Endothelial cell (in vitro differentiated cells): ENCODE results near the gene OR1B1. TPM values are rescaled to one million over a fixed set of nuclear protein-coding genes. Genes with fewer than 3 reads are reported as not detected.
"Not testable (repeated sequence)": the region's sequence is repeated elsewhere in the genome, so short reads cannot be mapped to it uniquely, and the experiment has no call there.

Experiments used
- DNase-seq: peaks from one replicate; pipeline ENCODE4 v3.0.0; 2021; ENCODE audit warnings: low spot score
- H3K27ac Mint-ChIP-seq: one replicate; pipeline ENCODE4 v1.8.0; 2021; ENCODE audit warnings: mixed read lengths, inconsistent platforms; ENCODE audit not compliant: unreplicated experiment
- H3K27me3 Mint-ChIP-seq: one replicate; pipeline ENCODE4 v1.8.0; 2021; ENCODE audit warnings: mild to moderate bottlenecking, moderate library complexity, mixed read lengths, inconsistent platforms; ENCODE audit not compliant: unreplicated experiment
- H3K36me3 Mint-ChIP-seq: one replicate; pipeline ENCODE4 v1.8.0; 2021; ENCODE audit warnings: mild to moderate bottlenecking, low read depth, mixed read lengths, inconsistent platforms; ENCODE audit not compliant: unreplicated experiment
- H3K4me1 Mint-ChIP-seq: one replicate; pipeline ENCODE4 v1.8.0; 2021; ENCODE audit warnings: mild to moderate bottlenecking, mixed read lengths, inconsistent platforms; ENCODE audit not compliant: unreplicated experiment
- H3K4me3 Mint-ChIP-seq: one replicate; pipeline ENCODE4 v1.8.0; 2021; ENCODE audit warnings: mild to moderate bottlenecking, mixed read lengths, inconsistent platforms; ENCODE audit not compliant: unreplicated experiment
- H3K9me3 Mint-ChIP-seq: one replicate; pipeline ENCODE4 v1.8.0; 2021; ENCODE audit warnings: mixed read lengths, inconsistent platforms; ENCODE audit not compliant: unreplicated experiment
- CTCF ChIP-seq: fragments of 200-600 bp; sonication (generic); IDR thresholded peaks from one replicate; pipeline ENCODE4 v1.5.0; 2021; ENCODE audit warnings: antibody characterized with exemption; ENCODE audit not compliant: unreplicated experiment
- total RNA-seq: library from RNA; stranded (reverse); fragmentation: NEBNext Ultra II Directional; extraction: Animal tissue kit (Norgen Biotek cat#: 25700); gene quantifications from one replicate; pipeline ENCODE4 v1.2.1, GENCODE V29; 2021; ENCODE audit not compliant: unreplicated experiment

The OR1B1 gene
- total RNA-seq, 1 donor from 2014 or later = not detected

- Mint-ChIP-seq H3K27me3 (peaks cover 3% of the 10 kb centered on the region), H3K4me3 (no peak overlapping the region), H3K27ac (no peak overlapping the region), H3K9me3 (peaks cover 35% of the 10 kb centered on the region), H3K4me1 (no peaks in the 10 kb centered on the region), H3K36me3 (peaks cover 9% of the 10 kb centered on the region)
- TF ChIP-seq CTCF = no peak
- no peak for DNase-seq
Measured at GRCh38 chr9:122606587-122606986, 50.8 kb downstream of the OR1B1 start.

GRCh38 chr9:122605691-122606090 is 51.7 kb downstream of the OR1B1 start:
- TF ChIP-seq CTCF = no peak
- Mint-ChIP-seq H3K27me3 (peaks cover 3% of the 10 kb centered on the region), H3K4me3 (no peak overlapping the region), H3K36me3 (peaks cover 9% of the 10 kb centered on the region), H3K27ac (no peak overlapping the region), H3K9me3 (peaks cover 29% of the 10 kb centered on the region), H3K4me1 (no peaks in the 10 kb centered on the region)
- no peak for DNase-seq

- H3K27me3 Mint-ChIP-seq, DNase-seq, H3K36me3 Mint-ChIP-seq, H3K4me1 Mint-ChIP-seq, H3K4me3 Mint-ChIP-seq, H3K9me3 Mint-ChIP-seq, H3K27ac Mint-ChIP-seq: not testable (repeated sequence)
Measured at GRCh38 chr9:122583284-122583683, 74.1 kb downstream of the OR1B1 start, which contains the start of gene OR1L8. TSS of gene OR1L8 (minus strand) at chr9:122583384. CDS start at chr9:122568477, 14,907 bp downstream.

DNA sequence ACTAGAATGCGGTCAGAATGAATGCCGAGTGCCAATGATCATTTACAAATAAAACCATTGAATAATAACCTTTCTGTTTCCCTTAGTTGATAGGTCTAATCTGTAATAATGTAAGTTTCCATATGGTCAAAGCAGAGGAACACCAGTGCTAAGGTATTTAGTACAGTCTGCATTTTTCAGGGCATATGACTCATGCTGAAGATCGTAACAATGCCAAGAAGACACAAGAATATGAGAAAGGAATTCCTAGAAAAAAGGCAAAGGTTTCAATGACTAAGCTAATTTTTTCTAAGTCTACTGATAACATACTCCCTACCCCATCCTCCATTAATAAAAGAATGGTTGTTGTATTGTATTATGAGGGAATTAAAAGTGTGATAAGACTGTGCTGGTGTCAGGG is 77.1 kb downstream of the OR1B1 start:
- H3K27ac Mint-ChIP-seq = no peak overlapping the region
- H3K27me3 Mint-ChIP-seq = no peaks in the 10 kb centered on the region
- no peaks in the 10 kb centered on the region for H3K36me3 Mint-ChIP-seq
- no peaks in the 10 kb centered on the region for H3K9me3 Mint-ChIP-seq
- no peak overlapping the region for H3K4me3 Mint-ChIP-seq
- no peak for TF ChIP-seq CTCF
- H3K4me1 Mint-ChIP-seq = no peaks in the 10 kb centered on the region
- DNase-seq = no peak

GRCh38 chr9:122579874-122580273 is 77.6 kb downstream of the OR1B1 start:
- no peak for DNase-seq
- Mint-ChIP-seq H3K4me1 (no peaks in the 10 kb centered on the region), H3K36me3 (no peaks in the 10 kb centered on the region), H3K4me3 (no peak overlapping the region), H3K9me3 (no peaks in the 10 kb centered on the region), H3K27ac (no peak overlapping the region), H3K27me3 (no peaks in the 10 kb centered on the region)
- TF ChIP-seq CTCF = no peak

Other genes with a start within 250 kb of the OR1B1 start
- gene OR1J1, start 179.7 kb downstream of the OR1B1 start, total RNA-seq = not detected
- gene OR1J2, start 146.8 kb downstream of the OR1B1 start, total RNA-seq = not detected
- not detected for gene OR1J4, start 138.5 kb downstream of the OR1B1 start, total RNA-seq
- gene OR1N1, start 130.3 kb downstream of the OR1B1 start, total RNA-seq = not detected
- not detected for gene OR1N2, start 104.5 kb downstream of the OR1B1 start, total RNA-seq
- gene OR1L8, start 74.2 kb downstream of the OR1B1 start, total RNA-seq = 0.13 TPM
- not detected for gene OR1Q1, start 42.9 kb downstream of the OR1B1 start, total RNA-seq
- not detected for gene OR1L1, start 4.1 kb upstream of the OR1B1 start, total RNA-seq
- not detected for gene OR1L3, start 17.5 kb upstream of the OR1B1 start, total RNA-seq
- gene OR1L4, start 66.4 kb upstream of the OR1B1 start, total RNA-seq = not detected
- not detected for gene OR1L6, start 84.7 kb upstream of the OR1B1 start, total RNA-seq
- gene OR5C1, start 131.3 kb upstream of the OR1B1 start, total RNA-seq = not detected
- gene OR1K1, start 142.5 kb upstream of the OR1B1 start, total RNA-seq = not detected
- 28.4 TPM for gene PDCL, start 171.0 kb upstream of the OR1B1 start, total RNA-seq
- 66.8 TPM for gene RC3H2, start 247.7 kb upstream of the OR1B1 start, total RNA-seq